Measurements from ENCODE around the gene SPSB1. TPM values are rescaled to one million over a fixed set of nuclear protein-coding genes. Genes with fewer than 3 reads are reported as not detected.
A peak's percentile ranks its signal among the peaks of the same experiment; 100 is the strongest.

SPSB1 gene
- total RNA-seq, 1 experiment from 2014 or later = 2.9 TPM

DNA sequence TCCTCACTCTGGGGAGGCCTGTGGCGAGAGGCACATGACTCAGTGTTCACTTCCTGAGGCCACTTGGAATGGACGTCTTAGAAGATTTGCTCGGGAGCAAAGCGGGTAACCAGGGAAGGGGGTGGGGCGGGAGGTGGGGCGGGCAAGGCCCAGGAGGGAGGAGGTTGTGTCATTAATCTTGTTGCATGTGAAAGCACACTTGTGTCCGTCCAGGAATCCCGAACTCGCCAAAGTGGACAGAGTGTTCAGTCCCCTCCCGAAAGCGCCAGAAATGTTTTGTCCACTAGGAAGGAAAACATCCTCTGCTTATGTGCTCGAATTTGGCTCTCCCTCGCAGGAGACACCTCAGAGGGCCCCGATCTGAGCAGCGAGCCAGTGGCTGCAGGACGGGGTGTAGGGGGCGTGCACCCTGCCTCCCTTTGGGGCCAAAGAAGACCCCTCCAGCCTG is 84.2 kb downstream of the SPSB1 start:
- Mint-ChIP-seq H3K27ac (0 out of 7 replicates have a peak overlapping the region, but pooled peaks of 1 of the 3 experiments have one; percentile 44), H3K27me3 (ENCODE audit: low read depth) (no peaks in the 10 kb centered on the region; the same call in 1 of the 2 replicates)
- DNase-seq = no peak

More for the DNA sequence above, 84.2 kb downstream of the SPSB1 start:
- Histone ChIP-seq H2BK5ac (ENCODE audit: insufficient read length, low read length) (no peak overlapping the region), H3K4ac (ENCODE audit: low read depth, low read length) (no peak overlapping the region), H3K4me2 (ENCODE audit: insufficient read depth, insufficient read length, low read length) (no peak overlapping the region), H3K4me1 (ENCODE audit: insufficient read depth, low read length) (no peaks in the 10 kb centered on the region; the same call in 1 of the 2 replicates), H3K9me3 (ENCODE audit: control insufficient read depth, low read depth, low read length) (no peaks in the 10 kb centered on the region), H2AK5ac (ENCODE audit: insufficient read length, low read length) (no peak overlapping the region), H3T11ph (ENCODE audit: low read length) (no peak overlapping the region), H3K79me1 (ENCODE audit: insufficient read depth, low read depth, low read length, poor library complexity, severe bottlenecking) (no peaks in the 10 kb centered on the region), H4K20me1 (ENCODE audit: control insufficient read depth, insufficient read depth, insufficient read length) (no peaks in the 10 kb centered on the region), H2BK15ac (ENCODE audit: low read depth, low read length) (no peak overlapping the region), H2BK120ac (ENCODE audit: low read depth, low read length, poor library complexity, severe bottlenecking) (no peak overlapping the region), H3K27ac (ENCODE audit: insufficient read length, low read depth, low read length) (no peak overlapping the region), H3K27me3 (ENCODE audit: insufficient read depth, low read length) (no peaks in the 10 kb centered on the region), H3K23me2 (ENCODE audit: insufficient read length, low read depth, low read length, poor library complexity, severe bottlenecking) (no peaks in the 10 kb centered on the region), H4K8ac (replicated peaks; ENCODE audit: insufficient read length, low read depth, low read length) (no peak overlapping the region), H4K91ac (ENCODE audit: insufficient read length, low read depth, low read length) (no peak overlapping the region), H2BK20ac (ENCODE audit: low read depth, low read length, poor library complexity, severe bottlenecking) (no peak overlapping the region), H3K56ac (ENCODE audit: insufficient read length, low read depth, low read length) (no peak overlapping the region), H3K9ac (ENCODE audit: extremely low read depth, insufficient read length, low read length) (no peak overlapping the region), H3K14ac (ENCODE audit: insufficient read depth, low read length) (no peak overlapping the region), H3K23ac (ENCODE audit: insufficient read length, low read depth, low read length) (no peak overlapping the region), H3K18ac (ENCODE audit: insufficient read length, low read depth, low read length) (no peak overlapping the region), H2AFZ (ENCODE audit: low read length) (no peak overlapping the region), H4K5ac (ENCODE audit: insufficient read length, low read depth, low read length) (no peak overlapping the region), H2BK12ac (ENCODE audit: insufficient read length, low read depth, low read length) (no peak overlapping the region), H3K79me2 (ENCODE audit: insufficient read depth, low read length) (no peaks in the 10 kb centered on the region)
- Mint-ChIP-seq H3K4me3 (no peak overlapping the region), H3K9me3 (no peaks in the 10 kb centered on the region; a peak in 1 of 5 replicates), H3K4me1 (peaks cover 0 to 9% of the 10 kb centered on the region in 2 experiments; a peak in 3 of 4 replicates), H3K36me3 (ENCODE audit: insufficient read depth in 1 of 3, low read depth in 3 of 3) (no peaks in the 10 kb centered on the region)
- TF ChIP-seq, protein P1, sequence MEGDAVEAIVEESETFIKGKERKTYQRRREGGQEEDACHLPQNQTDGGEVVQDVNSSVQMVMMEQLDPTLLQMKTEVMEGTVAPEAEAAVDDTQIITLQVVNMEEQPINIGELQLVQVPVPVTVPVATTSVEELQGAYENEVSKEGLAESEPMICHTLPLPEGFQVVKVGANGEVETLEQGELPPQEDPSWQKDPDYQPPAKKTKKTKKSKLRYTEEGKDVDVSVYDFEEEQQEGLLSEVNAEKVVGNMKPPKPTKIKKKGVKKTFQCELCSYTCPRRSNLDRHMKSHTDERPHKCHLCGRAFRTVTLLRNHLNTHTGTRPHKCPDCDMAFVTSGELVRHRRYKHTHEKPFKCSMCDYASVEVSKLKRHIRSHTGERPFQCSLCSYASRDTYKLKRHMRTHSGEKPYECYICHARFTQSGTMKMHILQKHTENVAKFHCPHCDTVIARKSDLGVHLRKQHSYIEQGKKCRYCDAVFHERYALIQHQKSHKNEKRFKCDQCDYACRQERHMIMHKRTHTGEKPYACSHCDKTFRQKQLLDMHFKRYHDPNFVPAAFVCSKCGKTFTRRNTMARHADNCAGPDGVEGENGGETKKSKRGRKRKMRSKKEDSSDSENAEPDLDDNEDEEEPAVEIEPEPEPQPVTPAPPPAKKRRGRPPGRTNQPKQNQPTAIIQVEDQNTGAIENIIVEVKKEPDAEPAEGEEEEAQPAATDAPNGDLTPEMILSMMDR (conservative IDR thresholded peaks at IDR 0.05) = no peak
- no CpG with 5 or more reads among the region's 17 CpGs for WGBS (ENCODE audit: extremely low coverage, insufficient read length, low lambda C conversion rate)

Measured in H9 (cell line).